Measurements from ENCODE around the gene CACNA2D4.

Gene CACNA2D4

GRCh38 chr12:1848146-1848545, 70.3 kb downstream of the CACNA2D4 start:
- no peaks in the 10 kb centered on the region for H3K4me1 ChIP-seq
- H3K9ac ChIP-seq = no peak overlapping the region
- H3K36me3 ChIP-seq (ENCODE audit: control insufficient read depth, insufficient read depth, low read length) = no peaks in the 10 kb centered on the region
- H2AFZ ChIP-seq = no peak overlapping the region
- H3K4me2 ChIP-seq (ENCODE audit: low read length) = no peak overlapping the region
- no peaks in the 10 kb centered on the region for H3K27me3 ChIP-seq (ENCODE audit: control insufficient read depth, insufficient read depth, low read length)
- no peak for TF ChIP-seq CTCF (IDR thresholded peaks at IDR 0.05)
- H3K79me2 ChIP-seq = no peaks in the 10 kb centered on the region
- no peak overlapping the region for H3K4me3 ChIP-seq (ENCODE audit: low read depth, low read length)
- no peak overlapping the region for H3K27ac ChIP-seq
- no peaks in the 10 kb centered on the region for H3K9me3 ChIP-seq (ENCODE audit: control insufficient read depth, low read length)

GRCh38 chr12:1847411-1847810, 71.0 kb downstream of the CACNA2D4 start:
- TF ChIP-seq CTCF (IDR thresholded peaks at IDR 0.05) = no peak
- H3K27me3 ChIP-seq (ENCODE audit: control insufficient read depth, insufficient read depth, low read length) = no peaks in the 10 kb centered on the region
- H3K79me2 ChIP-seq = no peaks in the 10 kb centered on the region
- H3K4me2 ChIP-seq (ENCODE audit: low read length) = no peak overlapping the region
- no peaks in the 10 kb centered on the region for H3K36me3 ChIP-seq (ENCODE audit: control insufficient read depth, insufficient read depth, low read length)
- H3K4me3 ChIP-seq (ENCODE audit: low read depth, low read length) = no peak overlapping the region
- no peaks in the 10 kb centered on the region for H3K9me3 ChIP-seq (ENCODE audit: control insufficient read depth, low read length)
- no peak overlapping the region for H3K9ac ChIP-seq
- no peak overlapping the region for H2AFZ ChIP-seq
- no peaks in the 10 kb centered on the region for H3K4me1 ChIP-seq
- no peak overlapping the region for H3K27ac ChIP-seq

- Histone ChIP-seq H3K27ac (no peak overlapping the region), H3K4me1 (no peaks in the 10 kb centered on the region), H3K4me2 (ENCODE audit: low read length) (no peak overlapping the region), H3K79me2 (no peaks in the 10 kb centered on the region), H2AFZ (no peak overlapping the region), H3K4me3 (ENCODE audit: low read depth, low read length) (no peak overlapping the region), H3K36me3 (ENCODE audit: control insufficient read depth, insufficient read depth, low read length) (no peaks in the 10 kb centered on the region), H3K9me3 (ENCODE audit: control insufficient read depth, low read length) (no peaks in the 10 kb centered on the region), H3K27me3 (ENCODE audit: control insufficient read depth, insufficient read depth, low read length) (no peaks in the 10 kb centered on the region), H3K9ac (no peak overlapping the region)
- no peak for TF ChIP-seq CTCF (IDR thresholded peaks at IDR 0.05)
Measured at GRCh38 chr12:1846421-1847405, 71.7 kb downstream of the CACNA2D4 start.

GRCh38 chr12:1845886-1846285, 72.6 kb downstream of the CACNA2D4 start:
- no peak for TF ChIP-seq CTCF (IDR thresholded peaks at IDR 0.05)
- Histone ChIP-seq H3K4me2 (ENCODE audit: low read length) (no peak overlapping the region), H3K79me2 (no peaks in the 10 kb centered on the region), H3K4me3 (ENCODE audit: low read depth, low read length) (no peak overlapping the region), H3K9me3 (ENCODE audit: control insufficient read depth, low read length) (no peaks in the 10 kb centered on the region), H2AFZ (no peak overlapping the region), H3K4me1 (no peaks in the 10 kb centered on the region), H3K27me3 (ENCODE audit: control insufficient read depth, insufficient read depth, low read length) (no peaks in the 10 kb centered on the region), H3K27ac (no peak overlapping the region), H3K36me3 (ENCODE audit: control insufficient read depth, insufficient read depth, low read length) (no peaks in the 10 kb centered on the region), H3K9ac (no peak overlapping the region)
